Lung (tissue), 12 donors: ENCODE results near the gene CDC6. TPM values are rescaled to one million over a fixed set of nuclear protein-coding genes. Genes with fewer than 3 reads are reported as not detected.
A peak's percentile ranks its signal among the peaks of the same experiment; 100 is the strongest.

Experiments
- ATAC-seq: fragments of 200-7000 bp; cut with Tn5 transposase; one replicate; pipeline ENCODE4 v1.9.1; 2020; ENCODE audit warnings: moderate number of reproducible peaks; ENCODE audit not compliant: insufficient read depth, low FRiP score
- DNase-seq, 3 donors: peaks; one replicate each; pipeline ENCODE4 v3.0.0-alpha.2; 2013 to 2017
- H3K27ac ChIP-seq, 2 donors: one replicate each; pipeline ENCODE4 v1.5.1; 2013; ENCODE audit warnings: mild to moderate bottlenecking in 2 of 2, moderate library complexity in 2 of 2, control low read depth in 1 of 2, inconsistent platforms in 1 of 2, low read depth in 1 of 2, low read length in 1 of 2
- H3K27me3 ChIP-seq, 3 donors: one replicate each; pipeline ENCODE4 v1.5.1; 2013; ENCODE audit warnings: low read length in 2 of 3; ENCODE audit not compliant: control insufficient read depth in 3 of 3, insufficient read depth in 3 of 3
- H3K36me3 ChIP-seq, 4 donors: one replicate each; pipeline ENCODE4 v1.5.1; 2013; ENCODE audit warnings: low read length in 4 of 4, mild to moderate bottlenecking in 1 of 4, moderate library complexity in 1 of 4; ENCODE audit not compliant: control insufficient read depth in 4 of 4, insufficient read depth in 4 of 4
- H3K4me1 ChIP-seq, 5 donors: one replicate each; pipeline ENCODE4 v1.5.1; 2013; ENCODE audit warnings: low read length in 5 of 5, mild to moderate bottlenecking in 2 of 5, moderate library complexity in 1 of 5; ENCODE audit not compliant: control insufficient read depth in 5 of 5, insufficient read depth in 5 of 5
- H3K4me3 ChIP-seq: one replicate; pipeline ENCODE4 v1.5.1; 2013; ENCODE audit warnings: mild to moderate bottlenecking, control low read depth, moderate library complexity
- H3K9ac ChIP-seq, 2 donors: one replicate each; pipeline ENCODE4 v1.5.1; 2013; ENCODE audit warnings: low read length in 2 of 2, control low read depth in 1 of 2; ENCODE audit not compliant: insufficient read depth in 1 of 2
- H3K9me3 ChIP-seq, 4 donors: one replicate each; pipeline ENCODE4 v1.5.1; 2013; ENCODE audit warnings: low read length in 3 of 4, mild to moderate bottlenecking in 1 of 4, moderate library complexity in 1 of 4; ENCODE audit not compliant: control insufficient read depth in 4 of 4, insufficient read depth in 3 of 4
- WGBS, 2 donors: extraction: QIAGEN DNeasy Blood & Tissue Kit; methylation state at CpG; one replicate each; pipeline ENCODE4 v1.1.7; 2013; 5-methylcytosine and 5-hydroxymethylcytosine counted together
- polyA plus RNA-seq, 2 donors: library from polyadenylated mRNA; stranded (reverse); fragments of 200-250 nt; gene quantifications; one replicate each; pipeline ENCODE4 v1.2.1, GENCODE V29; 2013
- total RNA-seq, 2 donors: library from RNA; depleted of rRNA in 1 of 2; stranded (reverse); fragments of >200 nt in 1 of 2; gene quantifications; one replicate each; pipeline ENCODE4 v1.2.1, GENCODE V29; 2014 to 2021
- TF ChIP-seq, protein P1 (sequence below): IDR thresholded peaks from 2 replicates; pipeline ENCODE4 v1.5.1; 2012; ENCODE audit warnings: mild to moderate bottlenecking; ENCODE audit errors: control extremely low read depth, extremely low read depth
- donor health status: control.
- donor health status: control.
- donor health status: Bipolar disorder and iron deficiency.
- donor health status: healthy.
- donor health status: DM: yes; HTN: yes; CAD: no.

The CDC6 gene
- total and polyA plus RNA-seq, 4 donors: 3.3 to 6.0 (median 5.6) TPM

DNA sequence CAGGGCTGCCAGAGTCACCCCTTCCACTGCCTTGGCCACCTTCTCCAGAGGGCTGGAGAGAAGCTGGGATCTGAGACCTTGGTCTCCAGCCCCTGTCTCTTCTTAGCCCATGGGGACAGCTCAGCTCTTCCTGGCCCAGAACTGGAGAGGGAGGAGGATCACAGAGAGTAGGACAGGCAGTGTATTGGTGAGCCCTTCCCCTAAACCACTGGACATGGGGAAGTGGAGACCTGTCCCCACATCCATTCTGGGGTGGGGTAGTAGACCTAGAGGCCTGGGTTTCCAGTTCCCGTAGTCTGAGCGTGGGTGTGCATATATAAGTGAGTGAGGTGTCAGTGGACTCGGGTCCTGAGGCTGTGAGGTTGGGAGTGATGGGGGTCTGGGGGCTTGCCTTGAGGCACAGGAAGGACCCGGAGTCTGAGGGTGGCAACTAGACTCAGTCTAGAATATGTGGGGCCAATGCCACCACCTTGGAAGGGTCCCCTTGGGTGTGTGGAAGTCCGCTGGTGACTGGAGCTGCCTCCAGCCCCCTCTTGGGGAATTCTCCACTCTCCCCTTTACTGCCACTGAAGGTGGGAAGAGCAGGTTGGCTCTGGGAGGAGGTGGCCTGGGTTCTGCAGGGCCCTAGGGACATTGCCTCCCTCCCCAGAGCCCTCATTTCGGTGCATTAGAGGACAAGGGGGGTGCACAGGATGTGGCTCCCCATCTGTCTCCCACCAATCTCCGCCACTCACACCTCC, 56.9 kb downstream of the CDC6 start:
- peak overlapping the region; percentile 43 for H3K4me3 ChIP-seq
- no peaks in the 10 kb centered on the region for H3K9me3 ChIP-seq
- ATAC-seq (no peak), DNase-seq (peak in 1 of 3 donors; percentile 19)
- 24 to 27% methylated on average over 6 to 7 of the region's 7 CpGs for WGBS, 2 donors
- peak overlapping the region in 1 of 2 donors; percentile 17 for H3K9ac ChIP-seq
- peaks cover 37 to 75% (median 44%) of the 10 kb centered on the region in 5 donors for H3K4me1 ChIP-seq
- TF ChIP-seq, protein P1, sequence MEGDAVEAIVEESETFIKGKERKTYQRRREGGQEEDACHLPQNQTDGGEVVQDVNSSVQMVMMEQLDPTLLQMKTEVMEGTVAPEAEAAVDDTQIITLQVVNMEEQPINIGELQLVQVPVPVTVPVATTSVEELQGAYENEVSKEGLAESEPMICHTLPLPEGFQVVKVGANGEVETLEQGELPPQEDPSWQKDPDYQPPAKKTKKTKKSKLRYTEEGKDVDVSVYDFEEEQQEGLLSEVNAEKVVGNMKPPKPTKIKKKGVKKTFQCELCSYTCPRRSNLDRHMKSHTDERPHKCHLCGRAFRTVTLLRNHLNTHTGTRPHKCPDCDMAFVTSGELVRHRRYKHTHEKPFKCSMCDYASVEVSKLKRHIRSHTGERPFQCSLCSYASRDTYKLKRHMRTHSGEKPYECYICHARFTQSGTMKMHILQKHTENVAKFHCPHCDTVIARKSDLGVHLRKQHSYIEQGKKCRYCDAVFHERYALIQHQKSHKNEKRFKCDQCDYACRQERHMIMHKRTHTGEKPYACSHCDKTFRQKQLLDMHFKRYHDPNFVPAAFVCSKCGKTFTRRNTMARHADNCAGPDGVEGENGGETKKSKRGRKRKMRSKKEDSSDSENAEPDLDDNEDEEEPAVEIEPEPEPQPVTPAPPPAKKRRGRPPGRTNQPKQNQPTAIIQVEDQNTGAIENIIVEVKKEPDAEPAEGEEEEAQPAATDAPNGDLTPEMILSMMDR: no peak
- peaks cover 0 to 17% (median 13%) of the 10 kb centered on the region in 4 donors for H3K36me3 ChIP-seq
- peak overlapping the region; percentile 93 to 95 for H3K27ac ChIP-seq
- H3K27me3 ChIP-seq: no peaks in the 10 kb centered on the region

DNA sequence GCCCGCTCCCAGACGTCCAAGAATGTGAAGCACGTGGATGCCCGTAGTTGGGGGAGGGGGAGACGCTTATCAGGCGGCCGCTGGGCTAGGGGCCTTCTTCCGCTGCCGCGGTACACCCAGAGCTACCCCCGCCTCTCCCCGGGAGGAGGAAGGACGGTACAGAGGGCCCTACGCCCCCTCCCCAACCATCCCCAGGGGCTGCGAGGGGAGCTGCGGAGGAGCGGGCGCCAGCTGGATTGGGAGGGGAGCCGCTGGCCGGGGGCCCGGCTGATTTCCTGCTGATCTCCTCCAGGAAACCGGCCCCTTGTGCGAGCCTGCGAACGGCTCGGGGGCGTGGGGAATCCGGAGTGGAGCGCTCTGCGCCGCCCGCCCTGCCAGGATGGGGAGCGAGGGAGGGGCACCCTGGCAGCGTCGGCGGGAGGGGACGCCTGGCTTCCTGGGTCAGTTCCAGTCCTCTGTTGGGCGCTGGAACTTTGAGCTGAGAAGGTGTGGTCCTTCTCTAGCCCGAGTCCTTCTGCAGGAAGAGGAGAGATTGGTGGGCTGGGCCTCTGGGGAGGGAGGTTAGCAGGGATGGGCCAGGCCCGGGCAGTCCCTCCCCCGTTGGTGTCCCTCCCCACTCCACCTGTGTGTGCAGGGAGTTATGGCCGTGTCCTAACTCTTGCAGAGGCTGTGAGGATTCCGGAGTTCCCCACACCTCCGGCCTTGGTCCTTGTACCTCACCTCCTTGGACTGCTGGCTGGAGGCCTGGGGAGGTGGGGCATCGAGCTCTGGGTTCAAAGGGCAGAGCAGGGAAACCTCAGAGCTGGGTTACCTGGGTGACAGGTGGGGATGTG, 57.7 kb downstream of the CDC6 start:
- 2% methylated on average over 43 to 45 of the region's 45 CpGs for WGBS, 2 donors
- H3K9me3 ChIP-seq: no peaks in the 10 kb centered on the region

DNA sequence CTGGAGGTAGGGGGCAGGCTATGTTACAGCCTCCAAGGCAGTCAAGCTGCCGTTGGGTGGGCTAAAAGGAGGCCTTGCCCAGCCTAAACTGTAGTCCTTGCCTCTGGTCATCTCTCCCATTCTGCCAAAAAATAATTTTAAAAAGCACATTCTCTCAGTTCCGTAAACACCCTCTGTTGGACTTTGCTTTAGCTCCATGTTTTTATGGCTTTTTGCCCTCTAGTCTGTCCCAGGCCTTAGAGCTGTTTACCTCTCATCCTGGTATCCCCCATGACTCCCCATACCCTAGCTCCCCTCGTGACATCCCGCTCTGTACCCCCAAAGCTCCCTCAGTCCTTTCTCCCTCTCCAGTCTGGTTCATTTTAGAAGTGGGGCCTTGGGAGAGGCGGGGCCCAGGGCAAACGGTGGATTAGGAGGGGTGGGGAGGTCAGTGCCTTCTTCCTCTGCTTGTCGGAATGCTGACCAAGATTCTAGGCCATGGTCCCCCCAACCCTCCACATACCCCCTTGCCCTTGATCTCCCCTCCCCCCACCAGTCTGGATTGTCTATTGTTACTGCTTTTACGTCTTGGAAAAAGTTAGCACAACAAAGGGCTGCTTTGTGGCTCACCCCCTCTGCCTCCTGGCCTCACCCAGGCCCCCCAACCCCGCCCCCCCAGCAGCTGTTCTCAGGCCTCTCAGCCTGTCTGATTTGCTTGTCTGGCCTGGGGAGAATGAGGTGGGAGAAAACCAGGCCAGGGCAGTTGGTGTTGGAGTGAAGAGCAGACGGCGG, 58.5 kb downstream of the CDC6 start:
- Histone ChIP-seq H3K27me3 (no peaks in the 10 kb centered on the region), H3K36me3 (peaks cover 0 to 26% (median 17%) of the 10 kb centered on the region in 4 donors), H3K9ac (peak overlapping the region in 1 of 2 donors; percentile 24), H3K4me1 (peaks cover 38 to 83% (median 51%) of the 10 kb centered on the region in 5 donors), H3K9me3 (no peaks in the 10 kb centered on the region), H3K4me3 (peak overlapping the region; percentile 50), H3K27ac (peak overlapping the region; percentile 93 to 95)
- DNase-seq (peak in 1 of 3 donors; percentile 47), ATAC-seq (no peak)
- TF ChIP-seq, protein P1: no peak
- 43 to 59% methylated on average over 11 of the region's 11 CpGs for WGBS, 2 donors

More for the DNA sequence above, 57.7 kb downstream of the CDC6 start:
- H3K4me3 ChIP-seq: peak overlapping the region; percentile 50
- H3K4me1 ChIP-seq: peaks cover 38 to 83% (median 51%) of the 10 kb centered on the region in 5 donors
- TF ChIP-seq, protein P1: no peak
- DNase-seq (peak; percentile 85 to 93 (median 85)), ATAC-seq (peak; percentile 27)
- peak overlapping the region in 1 of 2 donors; percentile 24 for H3K9ac ChIP-seq
- H3K36me3 ChIP-seq: peaks cover 0 to 19% (median 17%) of the 10 kb centered on the region in 4 donors
- no peaks in the 10 kb centered on the region for H3K27me3 ChIP-seq
- peak overlapping the region; percentile 93 to 95 for H3K27ac ChIP-seq
